Upper lobe of left lung (tissue), 4 donors: ENCODE results near the gene GPR108.
"Not testable (repeated sequence)": the region's sequence is repeated elsewhere in the genome, so short reads cannot be mapped to it uniquely, and the experiment has no call there.

Source experiments
- POLR2A ChIP-seq, 4 donors: fragments of 450-650 bp; IDR thresholded peaks; one replicate each; pipeline ENCODE4 v1.5.1; 2016 to 2017; ENCODE audit warnings: antibody characterized with exemption in 4 of 4, mild to moderate bottlenecking in 2 of 4
- POLR2AphosphoS5 ChIP-seq, 2 donors: sonication (generic); formaldehyde crosslinking; IDR thresholded peaks; one replicate each; pipeline ENCODE4 v1.5.1; 2017; ENCODE audit warnings: antibody characterized with exemption in 2 of 2

GRCh38 chr19:6776045-6776444 lies 38.7 kb upstream of the GPR108 start:
- not testable (repeated sequence) for TF ChIP-seq POLR2AphosphoS5, POLR2A (IDR thresholded peaks at IDR 0.05)
